GM10266 (cell line): ENCODE data around the gene WWOX.

Source experiments
- DNase-seq: peaks from one replicate; pipeline ENCODE4 v3.0.0; 2012; ENCODE audit errors: extremely low spot score
- CTCF ChIP-seq: IDR thresholded peaks from 2 replicates; pipeline ENCODE4 v1.5.1; 2012; ENCODE audit warnings: mild to moderate bottlenecking, low read depth; ENCODE audit not compliant: control insufficient read depth, insufficient read depth; ENCODE audit errors: missing control alignments

The WWOX gene

GRCh38 chr16:78619811-78620210, 520.4 kb downstream of the WWOX start:
- DNase-seq = no peak
- no peak for TF ChIP-seq CTCF

GRCh38 chr16:78620291-78620690, 520.8 kb downstream of the WWOX start:
- TF ChIP-seq CTCF = no peak

GRCh38 chr16:78623796-78624195, 524.3 kb downstream of the WWOX start:
- TF ChIP-seq CTCF = no peak
- DNase-seq = no peak

More at GRCh38 chr16:78620291-78620690, 520.8 kb downstream of the WWOX start:
- DNase-seq = no peak

GRCh38 chr16:78624366-78624765, 524.9 kb downstream of the WWOX start:
- no peak for DNase-seq
- TF ChIP-seq CTCF = no peak

GRCh38 chr16:78628461-78629045, 529.1 kb downstream of the WWOX start:
- TF ChIP-seq CTCF = no peak
- DNase-seq = no peak

GRCh38 chr16:78629173-78629572, 529.7 kb downstream of the WWOX start:
- no peak for TF ChIP-seq CTCF
- DNase-seq = no peak

GRCh38 chr16:78630102-78630501, 530.6 kb downstream of the WWOX start:
- no peak for TF ChIP-seq CTCF

More at GRCh38 chr16:78630102-78630501, 530.6 kb downstream of the WWOX start:
- DNase-seq = no peak
